KBM-7 (cell line): ENCODE results near the gene ACAD8.
A peak's percentile ranks its signal among the peaks of the same experiment; 100 is the strongest.
"Not testable (repeated sequence)": the region's sequence is repeated elsewhere in the genome, so short reads cannot be mapped to it uniquely, and the experiment has no call there.

Source experiments
- DNase-seq: peaks from one replicate; pipeline ENCODE4 v3.0.0-alpha.2; 2015
- in situ Hi-C: fragments of 300-500 bp; cut with MboI; formaldehyde crosslinking; loops from 2 replicates; pipeline ENCODE4 v1.14.3; 2020; ENCODE audit warnings: low sequenced_read_pairs, low pct_unique_long_range_greater_than_20kb, mixed read lengths

The ACAD8 gene

DNA sequence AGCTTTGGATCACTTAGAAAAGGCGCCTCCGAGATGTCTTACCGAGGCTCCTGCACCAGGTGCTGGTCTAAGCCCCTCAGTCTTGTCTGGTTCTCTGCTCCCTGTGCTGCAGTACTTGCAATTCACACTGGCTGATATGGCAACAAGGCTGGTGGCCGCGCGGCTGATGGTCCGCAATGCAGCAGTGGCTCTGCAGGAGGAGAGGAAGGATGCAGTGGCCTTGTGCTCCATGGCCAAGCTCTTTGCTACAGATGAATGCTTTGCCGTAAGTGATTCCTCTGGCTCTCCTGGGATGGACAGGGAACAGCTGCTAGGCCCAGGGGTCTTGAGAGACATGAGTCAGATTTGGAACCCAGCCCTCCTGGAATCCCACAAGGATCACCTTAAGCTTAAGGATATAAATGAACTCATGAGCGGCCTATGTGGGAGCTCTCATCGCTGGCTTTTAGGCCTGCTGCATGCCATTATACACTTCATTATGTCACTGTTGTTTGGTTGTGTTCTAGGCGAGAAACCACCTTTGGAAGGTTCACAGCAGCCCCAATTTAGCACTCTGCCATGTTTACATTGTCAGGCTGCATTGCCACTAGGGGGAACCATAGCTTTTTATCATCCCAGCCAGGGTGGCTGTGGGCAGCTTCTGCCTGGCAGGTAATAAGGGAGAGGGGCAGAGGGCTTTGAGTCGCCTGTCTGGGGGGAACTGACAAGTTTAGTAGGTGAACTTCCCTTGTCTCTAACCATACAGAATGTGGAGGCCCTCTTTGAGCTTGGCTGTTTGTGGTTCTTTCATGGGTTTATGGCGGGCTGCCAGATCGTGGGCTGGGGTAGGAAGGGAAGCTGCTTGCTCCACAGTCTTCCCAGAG, 8.5 kb downstream of the ACAD8 start:
- in situ Hi-C loops, result no loop called here
- peak; percentile 63 for DNase-seq

DNA sequence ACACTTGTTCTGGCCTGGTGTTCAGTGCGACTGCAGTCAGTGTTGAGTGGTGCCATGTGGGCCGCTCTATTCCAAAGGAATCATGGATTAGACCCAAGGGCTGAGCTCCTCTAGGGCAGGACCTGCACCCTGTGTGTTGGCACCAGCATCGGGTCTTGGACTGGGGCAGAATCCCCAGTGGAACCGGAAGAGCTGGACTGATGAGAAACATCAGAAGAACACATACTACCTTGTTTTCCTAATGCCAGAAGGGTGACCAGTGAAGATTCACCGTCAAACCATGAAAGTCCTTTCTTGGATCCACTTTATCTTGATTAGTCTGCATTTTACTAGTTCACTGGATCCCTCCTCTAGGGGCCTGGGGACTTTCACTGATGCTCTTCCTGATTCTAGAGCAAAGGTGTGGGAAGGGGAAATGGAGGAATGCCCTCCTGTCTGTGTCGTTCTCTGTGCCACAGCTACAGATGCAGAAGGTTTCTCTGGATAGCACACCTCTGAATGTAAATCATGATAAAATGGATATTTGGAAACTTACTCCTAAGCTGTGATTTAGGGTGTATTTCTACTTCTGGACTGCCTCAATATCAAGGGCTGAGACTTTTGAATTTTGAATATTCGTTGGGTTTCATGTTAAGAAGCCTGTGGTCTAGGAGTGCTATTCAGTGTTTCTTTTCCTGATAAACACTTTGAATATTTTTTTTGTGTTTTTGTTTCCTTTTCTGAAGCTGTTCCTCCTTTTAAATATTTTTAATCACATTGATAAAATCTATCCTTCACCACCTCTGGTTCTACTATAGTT, 11.8 kb downstream of the ACAD8 start:
- DNase-seq, result no peak
- in situ Hi-C loops, result no loop called here

DNA sequence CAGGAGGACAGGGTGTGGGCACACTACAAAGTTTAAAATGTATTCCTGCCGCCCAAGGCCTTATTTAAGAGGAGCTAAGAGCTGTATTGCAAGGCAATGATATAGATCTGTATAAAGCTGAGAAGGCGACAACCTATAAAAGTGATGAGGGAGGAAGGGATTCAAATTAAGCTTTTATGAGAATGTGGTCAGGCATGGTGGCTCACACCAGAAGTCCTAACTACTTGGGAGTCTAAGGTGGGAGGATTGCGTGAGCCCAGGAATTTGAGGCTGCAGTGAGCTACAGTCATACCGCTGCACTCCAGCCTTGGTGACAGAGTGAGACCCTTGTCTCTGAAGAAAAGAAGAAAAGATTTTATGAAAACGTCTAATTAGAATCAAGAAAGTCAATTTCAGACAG, 13.1 kb downstream of the ACAD8 start:
- no peak for DNase-seq
- in situ Hi-C loops, result no loop called here

DNA sequence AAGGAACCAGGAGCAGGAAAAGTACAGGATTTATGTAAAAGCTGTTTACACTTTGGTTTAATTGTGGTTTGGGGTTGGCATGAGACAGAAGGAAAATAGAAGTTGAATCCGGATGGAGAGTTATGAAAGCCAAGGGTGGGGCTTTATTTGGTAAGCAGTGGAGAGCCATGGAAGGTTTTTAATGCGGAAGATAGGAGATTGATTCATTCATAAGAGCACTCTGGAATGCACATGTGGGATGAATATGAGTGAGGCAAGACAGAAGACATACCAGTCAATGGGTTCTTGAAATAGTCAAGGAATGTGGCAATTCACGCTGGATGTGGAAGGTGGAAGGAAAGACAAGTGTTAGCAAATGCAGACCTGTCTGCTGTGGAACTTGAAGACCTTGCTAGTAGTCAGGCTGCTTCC, 13.5 kb downstream of the ACAD8 start:
- DNase-seq, result peak; percentile 76
- in situ Hi-C loops, result no loop called here

DNA sequence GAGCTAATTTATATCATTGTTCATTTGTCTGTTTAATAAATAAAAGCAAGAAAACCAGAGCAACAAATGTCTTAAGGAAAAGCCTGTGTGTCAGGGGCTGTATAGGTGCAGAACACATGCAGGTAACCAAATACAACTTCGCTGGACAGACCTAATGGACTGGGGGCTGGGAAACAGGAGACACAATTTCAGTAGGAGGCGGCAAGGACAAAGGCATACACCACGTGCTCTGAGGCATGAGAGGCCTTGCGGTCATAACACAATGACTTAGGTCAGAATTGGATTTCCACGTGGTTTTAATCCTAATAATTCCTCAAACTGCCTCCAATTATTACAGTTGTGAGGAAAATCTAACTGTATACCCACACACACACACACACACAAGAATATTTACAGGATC, 14.1 kb downstream of the ACAD8 start:
- no peak for DNase-seq
- in situ Hi-C loops, result no loop called here

DNA sequence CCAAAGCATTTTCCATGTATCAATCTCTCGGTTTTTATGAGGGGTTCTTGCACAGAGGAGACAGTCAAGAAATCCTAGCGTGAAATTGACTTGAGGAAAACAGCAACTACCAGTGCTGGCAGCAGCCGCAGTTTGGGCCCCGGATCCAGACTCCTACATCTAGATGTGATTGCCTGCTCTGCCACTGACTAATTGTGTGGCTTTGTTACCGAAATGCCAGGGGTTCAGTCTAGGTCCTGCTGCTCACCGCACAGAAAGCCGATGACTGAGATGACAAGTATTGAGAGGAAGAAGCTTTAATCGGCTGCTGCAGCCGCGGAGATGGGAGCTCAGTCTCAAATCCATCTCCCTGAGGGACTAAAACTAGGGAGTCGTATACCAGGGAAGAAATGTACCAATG, 14.6 kb downstream of the ACAD8 start:
- in situ Hi-C loops, result no loop called here
- DNase-seq, result no peak

DNA sequence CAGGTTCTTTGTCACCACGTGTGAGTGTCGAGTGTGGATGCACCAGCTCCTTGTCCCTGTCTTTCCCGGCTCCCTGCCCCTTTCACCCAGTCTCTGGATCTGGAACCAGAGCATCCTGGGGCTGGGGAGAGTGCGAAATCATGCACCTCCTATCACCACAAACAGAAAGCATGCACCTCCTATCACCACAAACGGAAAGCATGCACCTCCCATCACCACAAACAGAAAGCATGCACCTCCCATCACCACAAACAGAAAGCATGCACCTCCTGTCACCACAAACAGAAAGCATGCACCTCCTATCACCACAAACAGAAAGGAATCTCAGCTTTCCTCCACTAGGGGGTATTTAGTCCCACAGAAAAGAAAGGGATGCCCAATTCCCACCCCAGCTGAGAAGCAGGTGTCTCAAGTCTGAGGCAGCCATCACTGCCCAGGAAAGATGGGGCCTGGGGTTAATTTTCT, 16.9 kb downstream of the ACAD8 start:
- DNase-seq, result peak; percentile 39
- in situ Hi-C loops, result no loop called here

DNA sequence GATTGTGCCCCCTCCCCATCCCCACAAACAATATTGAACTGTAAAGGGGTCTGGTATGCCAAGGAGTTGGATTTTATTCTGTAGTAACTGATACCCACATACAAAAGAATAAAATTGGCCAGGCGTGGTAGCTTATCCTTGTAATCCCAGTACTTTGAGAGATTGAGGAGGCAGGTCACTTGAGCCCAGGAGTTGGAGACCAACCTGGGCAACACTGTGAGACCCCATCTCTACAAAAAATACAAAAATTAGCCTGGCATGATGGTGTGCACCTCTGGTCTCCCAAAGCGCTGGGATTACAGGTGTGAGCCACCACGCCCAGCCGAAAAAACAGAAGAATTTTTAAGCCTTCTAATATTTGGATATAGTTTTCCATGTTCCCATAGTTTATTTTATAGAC, 18.6 kb downstream of the ACAD8 start:
- in situ Hi-C loops, result no loop called here
- DNase-seq, result no peak

DNA sequence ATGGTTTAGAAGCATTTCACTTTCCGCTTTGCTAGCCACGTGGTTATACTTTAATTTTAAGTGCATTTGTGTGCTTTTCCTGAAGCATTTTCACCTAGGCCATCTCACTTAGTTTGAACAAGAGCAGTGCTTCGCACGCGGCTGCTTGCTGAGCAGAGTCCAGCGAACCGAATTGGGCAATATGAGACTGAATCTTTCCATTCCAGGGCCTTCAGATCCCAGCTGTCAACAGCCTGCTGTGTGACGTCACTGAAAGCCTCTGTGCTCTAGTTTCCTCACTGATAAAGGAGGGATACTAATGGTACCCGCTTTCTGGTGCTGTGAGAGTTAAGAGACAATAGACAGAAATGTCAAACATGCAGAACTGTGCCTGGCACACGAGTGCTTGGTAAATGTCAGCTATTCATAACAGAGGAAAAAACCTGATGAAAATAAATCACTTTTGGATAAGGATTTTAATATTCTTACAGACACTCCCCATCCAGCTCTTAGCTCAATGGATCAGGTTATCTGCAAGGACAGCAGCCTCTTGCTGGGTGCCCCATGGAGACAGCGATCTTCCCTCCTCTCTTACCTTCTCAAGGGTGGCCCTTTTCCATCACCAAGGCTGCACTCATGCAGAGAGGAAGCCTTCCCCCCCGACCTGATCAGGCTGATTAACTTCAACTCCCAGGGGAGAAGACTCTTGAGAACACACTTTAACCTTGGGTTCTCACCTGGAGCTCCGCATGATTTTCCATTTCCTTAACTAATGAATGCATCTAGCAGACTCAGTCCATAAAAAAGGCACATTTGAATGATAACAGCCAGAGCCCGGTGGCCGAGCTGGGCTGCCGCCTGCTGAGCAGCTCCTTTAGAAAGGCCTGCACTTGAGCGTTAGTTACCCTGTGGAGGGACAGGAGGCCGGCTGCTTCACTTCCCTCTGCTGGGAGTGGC, 19.3 kb downstream of the ACAD8 start:
- in situ Hi-C loops, result no loop called here
- DNase-seq, result no peak

DNA sequence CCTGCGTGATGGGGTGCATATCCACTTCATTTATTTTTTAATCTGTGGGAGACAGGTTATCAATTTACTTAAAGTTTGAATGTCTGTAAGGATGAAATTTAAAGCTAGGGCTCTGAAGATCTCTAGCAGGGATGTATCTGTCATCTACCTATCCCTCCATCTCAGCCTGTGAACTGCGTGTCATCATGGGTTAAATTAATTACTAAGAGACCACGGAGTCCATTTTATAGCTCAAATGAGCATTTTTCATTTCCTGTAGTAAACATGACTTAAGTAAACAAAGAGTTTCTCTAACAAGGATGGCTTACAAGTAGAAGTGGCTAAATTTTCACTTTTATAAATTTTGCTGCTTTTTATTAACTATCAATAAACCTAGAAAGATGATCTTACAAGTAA, 19.9 kb downstream of the ACAD8 start:
- in situ Hi-C loops, result no loop called here
- DNase-seq, result no peak

DNA sequence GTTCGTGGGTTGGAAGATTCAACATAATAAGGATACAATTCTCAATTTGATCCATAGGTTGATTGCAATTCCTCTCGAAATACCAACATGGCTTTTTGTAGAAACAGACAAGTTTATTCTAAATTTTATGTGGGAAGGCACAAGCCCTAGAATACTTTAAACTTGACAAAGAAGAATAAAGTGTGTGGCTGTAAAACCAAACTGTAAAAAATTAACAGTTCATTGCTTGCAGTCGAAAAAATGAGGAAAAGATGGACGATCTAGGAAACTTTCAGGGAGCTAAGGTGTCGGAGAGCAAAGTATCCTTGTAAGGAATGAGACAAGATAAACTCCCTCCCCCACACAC, 21.8 kb downstream of the ACAD8 start:
- in situ Hi-C loops, result no loop called here

DNA sequence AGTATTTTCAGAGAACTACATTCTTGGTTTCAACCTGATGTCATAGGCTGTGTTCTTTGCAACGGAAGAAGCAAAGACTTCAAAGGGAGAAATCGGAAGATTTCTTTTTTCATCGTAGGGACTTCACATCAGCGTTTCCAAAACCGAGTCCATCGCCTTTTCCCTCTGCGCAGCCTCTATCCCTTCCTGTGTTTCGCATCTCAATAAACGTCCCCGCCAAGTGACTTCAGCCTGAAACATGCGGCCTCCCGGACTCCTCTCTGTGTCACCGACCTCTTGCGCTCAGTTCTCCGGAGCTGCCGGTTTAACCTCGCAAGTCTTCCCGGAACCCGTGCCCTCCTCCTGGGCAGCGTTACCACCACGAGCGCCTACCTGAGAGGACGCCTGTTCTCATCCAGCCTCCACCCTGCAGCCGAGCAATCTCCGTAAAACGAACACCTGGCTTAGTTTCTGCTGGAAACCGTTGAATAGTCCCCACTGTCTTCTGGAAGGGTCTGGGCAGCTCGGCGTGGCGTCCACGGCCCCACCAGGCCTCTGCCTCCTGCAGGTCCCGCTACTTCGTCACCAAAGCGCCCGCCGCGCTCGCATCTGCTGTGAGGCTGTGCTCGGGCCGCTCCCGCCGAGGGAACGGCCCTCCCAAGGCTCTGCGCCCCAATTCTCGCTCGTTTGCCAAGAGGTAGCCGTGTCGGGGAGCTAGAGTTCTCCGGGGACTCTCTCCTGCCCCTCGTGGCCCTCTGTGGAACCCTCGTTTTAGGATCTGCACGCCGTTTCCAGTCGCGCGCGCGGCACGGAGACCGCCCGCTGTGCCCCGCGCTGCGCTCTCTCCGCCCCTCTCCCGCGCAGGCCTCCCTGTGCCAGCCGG, 22.4 kb downstream of the ACAD8 start, which contains the start of gene GLB1L3:
Gene GLB1L3, plus strand, starts transcription at position 846 of the 862 bp plus-strand sequence. CDS start 362 bp downstream, outside the sequence.
- peak; percentile 29 for DNase-seq

More for the DNA sequence above, 21.8 kb downstream of the ACAD8 start:
- DNase-seq, result no peak

DNA sequence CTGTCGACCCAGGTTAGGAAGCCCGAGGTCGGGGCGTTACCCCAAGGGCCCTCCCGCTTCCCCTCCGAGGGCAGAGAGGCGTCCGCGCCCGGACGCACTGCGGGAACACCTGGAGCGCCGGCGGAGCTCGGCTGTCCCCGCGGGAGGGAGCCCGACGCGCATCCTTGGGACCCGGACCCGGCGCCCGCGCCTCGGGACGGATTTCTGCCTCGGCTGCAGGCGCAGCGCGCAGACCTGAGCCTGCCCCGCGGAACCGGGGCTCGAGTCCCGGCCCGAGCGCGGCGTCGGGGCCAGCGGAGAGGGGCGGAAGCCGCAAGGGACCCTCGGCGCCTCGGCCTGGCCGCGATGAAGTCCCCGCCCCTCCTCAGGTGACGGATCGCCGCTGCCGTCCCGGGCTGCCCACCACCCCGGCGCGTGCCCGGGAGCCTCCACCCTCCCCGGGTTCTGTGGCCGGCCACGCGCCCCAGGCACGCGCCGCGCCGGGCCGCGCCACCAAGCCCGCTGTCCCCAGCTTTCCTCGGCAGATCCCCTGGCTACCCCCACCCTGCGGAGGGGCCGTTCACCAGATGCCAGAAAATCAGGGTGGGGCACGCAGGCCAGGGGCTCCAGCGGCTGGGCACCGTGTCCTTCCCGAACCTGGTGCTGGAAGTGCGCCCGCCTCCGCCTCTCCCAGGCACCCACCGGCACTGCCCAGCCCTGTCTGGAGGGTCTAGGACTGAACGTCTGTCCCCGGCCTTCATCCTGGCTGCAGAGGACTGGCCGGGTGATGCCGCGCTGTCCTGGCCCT, 23.2 kb downstream of the ACAD8 start:
- DNase-seq, result no peak
- in situ Hi-C loops, result no loop called here

More for the DNA sequence above, 22.4 kb downstream of the ACAD8 start, which contains the start of gene GLB1L3:
- in situ Hi-C loops, result no loop called here

DNA sequence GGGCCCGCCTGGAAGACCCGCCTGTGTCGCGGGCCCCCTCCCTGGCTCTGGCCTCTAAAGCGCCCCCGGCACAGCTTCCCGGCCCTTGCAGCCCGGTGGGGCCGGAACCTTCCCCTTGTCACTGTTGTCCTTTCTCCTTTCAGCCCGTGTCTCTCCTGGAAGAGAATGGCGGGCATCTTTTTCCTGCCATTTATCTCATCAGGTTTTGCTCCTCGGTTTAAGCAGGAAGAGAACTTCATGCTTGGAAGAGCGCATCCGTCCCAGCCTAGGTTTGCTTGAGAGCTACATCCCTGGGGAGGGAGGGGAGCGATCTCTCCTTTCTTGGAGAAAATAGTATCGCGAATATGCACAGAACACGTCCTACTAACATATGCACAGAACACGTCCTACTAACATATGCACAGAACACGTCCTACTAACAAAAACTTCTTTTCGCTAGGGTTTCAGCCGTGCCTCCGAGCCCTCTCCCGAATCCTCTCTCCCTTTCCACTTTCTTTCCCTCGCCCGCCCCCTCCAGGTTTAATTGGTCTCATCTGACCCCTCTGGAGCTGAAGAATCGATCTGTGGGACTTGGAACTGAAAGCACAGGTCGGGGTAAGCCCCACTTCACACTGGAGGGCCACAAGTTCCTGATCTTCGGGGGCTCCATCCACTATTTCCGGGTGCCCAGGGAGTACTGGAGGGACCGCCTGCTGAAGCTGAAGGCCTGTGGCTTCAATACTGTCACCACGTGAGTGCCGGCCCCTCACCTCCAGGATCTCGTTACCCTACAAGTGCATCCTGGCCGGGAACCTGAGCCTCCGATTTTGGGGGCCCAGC, 24.0 kb downstream of the ACAD8 start:
- in situ Hi-C loops, result no loop called here
- no peak for DNase-seq

DNA sequence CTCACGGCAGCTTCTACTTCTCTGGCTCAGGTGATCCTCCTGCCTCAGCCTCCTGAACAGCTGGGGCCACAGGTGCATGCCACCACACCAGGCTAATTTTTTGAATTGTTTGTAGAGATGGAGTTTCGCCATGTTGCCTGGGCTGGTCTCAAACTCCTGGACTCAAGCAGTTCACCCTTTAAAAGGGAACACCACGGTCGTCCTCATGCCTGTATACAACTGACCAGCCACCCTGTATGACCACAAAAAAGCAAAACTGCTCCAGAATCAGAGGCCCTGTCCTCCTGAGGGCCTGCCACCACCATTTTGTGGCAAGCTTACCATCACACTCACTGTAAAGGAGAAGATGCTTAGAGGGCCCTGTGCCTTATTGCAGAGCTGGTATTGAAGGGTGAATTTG, 25.0 kb downstream of the ACAD8 start:
- in situ Hi-C loops, result no loop called here
- DNase-seq, result no peak

DNA sequence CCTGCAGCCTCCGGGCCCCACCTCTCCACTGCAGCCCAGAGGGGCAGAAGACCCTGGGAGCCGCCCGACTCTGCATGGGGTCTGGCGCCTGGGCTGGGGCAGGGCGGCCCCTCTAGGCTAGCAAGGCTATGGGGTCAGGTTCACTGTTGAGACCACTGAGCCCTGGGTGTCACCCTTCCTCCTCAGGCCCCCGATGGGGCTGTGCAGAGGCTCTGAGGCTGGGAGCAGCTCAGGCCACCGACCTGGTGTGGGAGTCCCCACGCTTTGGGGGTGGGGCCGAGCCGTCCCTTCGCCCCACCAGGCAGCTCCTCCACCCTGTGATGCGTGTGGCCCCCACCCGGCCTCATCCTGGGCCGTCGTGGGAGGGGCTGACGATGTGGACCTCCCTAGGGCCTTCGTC, 28.3 kb downstream of the ACAD8 start:
- DNase-seq, in situ Hi-C loops: not testable (repeated sequence)
